ENCODE measurements around the gene ZNF200. TPM values are rescaled to one million over a fixed set of nuclear protein-coding genes. Genes with fewer than 3 reads are reported as not detected.
A peak's percentile ranks its signal among the peaks of the same experiment; 100 is the strongest.

The ZNF200 gene, protein sequence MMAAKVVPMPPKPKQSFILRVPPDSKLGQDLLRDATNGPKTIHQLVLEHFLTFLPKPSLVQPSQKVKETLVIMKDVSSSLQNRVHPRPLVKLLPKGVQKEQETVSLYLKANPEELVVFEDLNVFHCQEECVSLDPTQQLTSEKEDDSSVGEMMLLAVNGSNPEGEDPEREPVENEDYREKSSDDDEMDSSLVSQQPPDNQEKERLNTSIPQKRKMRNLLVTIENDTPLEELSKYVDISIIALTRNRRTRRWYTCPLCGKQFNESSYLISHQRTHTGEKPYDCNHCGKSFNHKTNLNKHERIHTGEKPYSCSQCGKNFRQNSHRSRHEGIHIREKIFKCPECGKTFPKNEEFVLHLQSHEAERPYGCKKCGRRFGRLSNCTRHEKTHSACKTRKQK
- polyA plus RNA-seq (2011; rRNA removed) = 4.0 and 4.8 TPM in 2 replicates
- 5.0 and 6.8 TPM in 2 replicates for polyA minus RNA-seq (2011; rRNA and poly(A)+ RNA removed)

- ChIA-PET POLR2A (no interaction called here), CTCF (interaction anchor here (0.9 to 1.4 kb wide), 2 partner anchors 10 to 32 kb away, joined by 3 to 4 read pairs; no protein-coding TSS in a partner anchor)
- DNase-seq (ENCODE audit: low read depth) = peak; percentile 62
- TF ChIP-seq CTCF (IDR thresholded peaks at IDR 0.05; ENCODE audit: insufficient read depth, low read depth, low read length) = no peak
- H3K4me3 ChIP-seq (ENCODE audit: low read depth, low read length) = peak within 1 kb of the TSS; percentile 91
- peaks cover 10% of the 10 kb centered on the region for H3K36me3 ChIP-seq (ENCODE audit: control insufficient read depth, insufficient read depth, low read length)
- no peaks in the 10 kb centered on the region for H3K27me3 ChIP-seq (ENCODE audit: control insufficient read depth, insufficient read depth, low read length)
These were observed at the start of gene ZNF200 for GRCh38 chr16:3234857-3235561. Gene ZNF200 (minus strand): TSS chr16:3235158. CDS start chr16:3233755, 1,403 bp downstream.

DNA sequence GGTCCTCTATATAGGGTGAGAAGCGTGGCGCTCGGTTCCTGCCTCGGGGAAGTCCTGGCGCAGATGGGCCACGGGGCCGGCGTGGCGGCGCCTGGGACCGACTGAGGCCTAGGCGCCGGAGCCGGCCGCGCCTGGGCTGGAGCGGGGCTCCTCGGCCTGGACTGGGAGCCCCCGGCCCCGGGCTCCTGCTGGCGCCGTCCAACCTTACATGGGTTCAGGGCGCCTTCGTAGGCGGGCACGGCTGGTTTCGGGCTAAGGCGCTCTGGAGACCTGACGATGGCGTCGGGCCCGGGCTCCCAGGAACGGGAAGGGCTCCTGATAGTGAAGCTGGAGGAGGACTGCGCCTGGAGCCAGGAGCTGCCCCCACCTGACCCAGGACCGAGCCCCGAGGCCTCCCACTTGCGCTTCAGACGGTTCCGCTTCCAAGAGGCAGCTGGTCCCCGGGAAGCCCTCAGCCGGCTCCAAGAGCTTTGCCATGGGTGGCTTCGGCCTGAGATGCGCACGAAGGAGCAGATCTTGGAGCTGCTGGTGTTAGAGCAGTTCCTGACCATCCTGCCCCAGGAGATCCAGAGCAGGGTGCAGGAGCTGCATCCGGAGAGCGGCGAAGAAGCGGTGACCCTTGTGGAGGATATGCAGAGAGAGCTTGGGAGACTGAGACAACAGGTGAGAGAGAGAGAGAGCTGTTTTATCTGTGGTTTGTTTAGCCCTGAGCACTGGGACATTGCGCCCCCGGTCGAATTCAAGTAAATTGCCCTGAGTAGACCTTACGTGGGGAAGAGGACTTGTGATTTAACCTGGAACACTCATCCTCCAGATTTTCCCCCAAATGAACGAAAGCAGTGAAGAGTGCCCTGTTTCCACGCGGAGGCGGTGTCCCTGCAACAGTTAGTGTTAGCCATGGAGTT, 48.8 kb upstream of the ZNF200 start:
- CTCF ChIA-PET = interaction anchor here (1.2 to 2.7 kb wide), 5 partner anchors 13 to 21 kb away, joined by 3 to 11 read pairs (median 9); partner anchors contain the start of genes TIGD7 and ZNF75A
- DNase-seq (ENCODE audit: low read depth) = no peak
- Histone ChIP-seq H3K4me3 (ENCODE audit: low read depth, low read length) (peak overlapping the region; percentile 74), H3K27me3 (ENCODE audit: control insufficient read depth, insufficient read depth, low read length) (no peaks in the 10 kb centered on the region), H3K36me3 (ENCODE audit: control insufficient read depth, insufficient read depth, low read length) (peaks cover 9% of the 10 kb centered on the region)
- POLR2A ChIA-PET = no interaction called here
- no peak for TF ChIP-seq CTCF (IDR thresholded peaks at IDR 0.05; ENCODE audit: insufficient read depth, low read depth, low read length)

DNA sequence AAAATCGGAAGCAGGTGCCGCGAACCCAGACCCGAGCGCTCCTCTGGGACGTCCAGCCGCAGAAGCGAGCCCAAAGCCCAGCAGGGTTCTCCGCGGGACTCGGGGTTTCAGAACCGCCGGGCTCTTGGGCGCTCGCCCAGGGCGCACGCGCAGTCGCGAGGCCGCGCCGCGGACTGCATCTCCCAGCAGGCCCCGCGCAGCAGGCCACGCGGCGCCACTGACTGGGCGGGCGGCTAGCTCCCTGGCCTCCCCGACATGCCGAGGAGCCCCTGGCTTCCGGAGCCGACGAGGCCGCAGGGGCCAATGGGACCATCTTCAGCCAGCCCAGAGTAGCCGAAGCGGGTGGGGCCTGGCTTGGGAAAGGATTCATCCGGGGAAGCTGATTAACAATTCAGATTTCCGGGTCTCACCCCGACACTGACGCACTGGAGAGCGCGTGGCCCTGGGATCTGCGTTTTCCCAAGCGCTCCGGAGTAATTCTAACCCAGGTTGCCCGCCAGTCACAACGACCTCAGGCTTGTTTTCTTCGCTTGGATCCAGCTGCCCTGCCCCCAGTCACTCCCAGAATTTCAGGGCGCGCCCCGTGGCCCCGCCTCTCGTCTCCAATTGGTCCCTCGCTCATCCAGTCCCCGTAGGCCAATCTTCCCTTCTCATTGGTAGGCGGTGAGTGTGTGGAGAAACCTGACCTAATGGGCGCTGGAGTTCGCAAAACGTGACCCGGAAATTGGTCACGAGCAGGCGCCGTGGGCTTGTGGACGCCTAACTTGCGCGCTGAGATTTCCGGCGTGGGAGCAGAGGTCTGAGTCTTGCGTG, 48.0 kb upstream of the ZNF200 start, which contains the start of gene ZNF263:
Gene ZNF263 (plus strand): TSS at position 762 of the 813 bp plus-strand sequence. CDS start 328 bp downstream, outside the sequence.
- TF ChIP-seq CTCF (IDR thresholded peaks at IDR 0.05; ENCODE audit: insufficient read depth, low read depth, low read length) = no peak
- CTCF ChIA-PET = interaction anchor here (0.7 to 2.7 kb wide), 4 partner anchors 13 to 154 kb away, joined by 3 to 11 read pairs (median 6); no protein-coding TSS in a partner anchor
- Histone ChIP-seq H3K4me3 (ENCODE audit: low read depth, low read length) (peak within 1 kb of the TSS; percentile 74), H3K27me3 (ENCODE audit: control insufficient read depth, insufficient read depth, low read length) (no peaks in the 10 kb centered on the region), H3K36me3 (ENCODE audit: control insufficient read depth, insufficient read depth, low read length) (peaks cover 6% of the 10 kb centered on the region)
- peak; percentile 90 for DNase-seq (ENCODE audit: low read depth)
- POLR2A ChIA-PET = interaction anchor here (0.9 kb wide), 1 partner anchor 162 kb away, joined by 5 read pairs; no protein-coding TSS in a partner anchor

GRCh38 chr16:3282103-3282729, 47.3 kb upstream of the ZNF200 start:
- ChIA-PET POLR2A (interaction anchor here (0.9 kb wide), 1 partner anchor 162 kb away, joined by 5 read pairs; no protein-coding TSS in a partner anchor), CTCF (interaction anchor here (0.7 to 2.7 kb wide), 4 partner anchors 14 to 153 kb away, joined by 3 to 11 read pairs (median 6); no protein-coding TSS in a partner anchor)
- TF ChIP-seq CTCF (IDR thresholded peaks at IDR 0.05; ENCODE audit: insufficient read depth, low read depth, low read length) = no peak
- Histone ChIP-seq H3K4me3 (ENCODE audit: low read depth, low read length) (peak overlapping the region; percentile 74), H3K27me3 (ENCODE audit: control insufficient read depth, insufficient read depth, low read length) (no peaks in the 10 kb centered on the region), H3K36me3 (ENCODE audit: control insufficient read depth, insufficient read depth, low read length) (peaks cover 6% of the 10 kb centered on the region)
- DNase-seq (ENCODE audit: low read depth) = no peak
